Measurements from ENCODE around the gene ASTN2. TPM values are rescaled to one million over a fixed set of nuclear protein-coding genes. Genes with fewer than 3 reads are reported as not detected.

The ASTN2 gene
- polyA plus RNA-seq, 1 experiment: 6.6 TPM

GRCh38 chr9:117084221-117084620 lies 330.6 kb downstream of the ASTN2 start:
- H3K27me3 ChIP-seq (ENCODE audit: control insufficient read depth, insufficient read depth, low read length): no peaks in the 10 kb centered on the region
- ChIA-PET CTCF (no interaction called here), POLR2A (no interaction called here)
- no peak overlapping the region for H3K4me3 ChIP-seq (ENCODE audit: low read depth, low read length)
- no peak overlapping the region for H3K27ac ChIP-seq (ENCODE audit: low read depth, low read length)
- DNase-seq (ENCODE audit: low read depth, low spot score): no peak
- TF ChIP-seq, protein P1, sequence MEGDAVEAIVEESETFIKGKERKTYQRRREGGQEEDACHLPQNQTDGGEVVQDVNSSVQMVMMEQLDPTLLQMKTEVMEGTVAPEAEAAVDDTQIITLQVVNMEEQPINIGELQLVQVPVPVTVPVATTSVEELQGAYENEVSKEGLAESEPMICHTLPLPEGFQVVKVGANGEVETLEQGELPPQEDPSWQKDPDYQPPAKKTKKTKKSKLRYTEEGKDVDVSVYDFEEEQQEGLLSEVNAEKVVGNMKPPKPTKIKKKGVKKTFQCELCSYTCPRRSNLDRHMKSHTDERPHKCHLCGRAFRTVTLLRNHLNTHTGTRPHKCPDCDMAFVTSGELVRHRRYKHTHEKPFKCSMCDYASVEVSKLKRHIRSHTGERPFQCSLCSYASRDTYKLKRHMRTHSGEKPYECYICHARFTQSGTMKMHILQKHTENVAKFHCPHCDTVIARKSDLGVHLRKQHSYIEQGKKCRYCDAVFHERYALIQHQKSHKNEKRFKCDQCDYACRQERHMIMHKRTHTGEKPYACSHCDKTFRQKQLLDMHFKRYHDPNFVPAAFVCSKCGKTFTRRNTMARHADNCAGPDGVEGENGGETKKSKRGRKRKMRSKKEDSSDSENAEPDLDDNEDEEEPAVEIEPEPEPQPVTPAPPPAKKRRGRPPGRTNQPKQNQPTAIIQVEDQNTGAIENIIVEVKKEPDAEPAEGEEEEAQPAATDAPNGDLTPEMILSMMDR (IDR thresholded peaks at IDR 0.05; ENCODE audit: low read depth, low read length): no peak
- no peaks in the 10 kb centered on the region for H3K9me3 ChIP-seq (ENCODE audit: control insufficient read depth, insufficient read depth, low read length)

DNA sequence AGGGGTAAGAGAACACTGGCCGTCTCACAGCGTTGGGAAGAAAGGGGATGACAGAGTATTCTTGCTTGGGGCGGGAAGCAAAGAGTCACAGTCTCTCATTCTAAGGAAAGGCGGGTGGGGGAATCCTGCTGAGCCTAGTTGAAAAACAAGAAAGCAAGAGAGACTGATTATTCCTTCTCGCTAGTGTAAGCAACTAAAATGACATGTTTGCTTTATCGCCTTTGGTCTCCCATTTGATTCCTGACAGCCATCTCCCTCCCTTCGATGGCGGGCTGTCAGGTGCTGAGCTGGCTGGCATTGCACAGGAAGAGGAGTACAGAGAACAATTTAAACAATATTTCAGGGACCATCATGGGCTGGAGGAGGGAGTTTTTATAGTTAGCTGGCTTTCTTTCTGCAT lies 331.3 kb downstream of the ASTN2 start:
- H3K27ac ChIP-seq (ENCODE audit: low read depth, low read length): no peak overlapping the region
- no peak overlapping the region for H3K4me3 ChIP-seq (ENCODE audit: low read depth, low read length)
- POLR2A ChIA-PET: no interaction called here
- H3K27me3 ChIP-seq (ENCODE audit: control insufficient read depth, insufficient read depth, low read length): no peaks in the 10 kb centered on the region
- H3K9me3 ChIP-seq (ENCODE audit: control insufficient read depth, insufficient read depth, low read length): no peaks in the 10 kb centered on the region
- TF ChIP-seq, protein P1 (IDR thresholded peaks at IDR 0.05; ENCODE audit: low read depth, low read length): no peak
- CTCF ChIA-PET: no interaction called here
- DNase-seq (ENCODE audit: low read depth, low spot score): no peak

- TF ChIP-seq, protein P1 (IDR thresholded peaks at IDR 0.05; ENCODE audit: low read depth, low read length): no peak
- CTCF ChIA-PET: no interaction called here
- no peaks in the 10 kb centered on the region for H3K27me3 ChIP-seq (ENCODE audit: control insufficient read depth, insufficient read depth, low read length)
- H3K9me3 ChIP-seq (ENCODE audit: control insufficient read depth, insufficient read depth, low read length): no peaks in the 10 kb centered on the region
- DNase-seq (ENCODE audit: low read depth, low spot score): no peak
- POLR2A ChIA-PET: no interaction called here
- no peak overlapping the region for H3K27ac ChIP-seq (ENCODE audit: low read depth, low read length)
- no peak overlapping the region for H3K4me3 ChIP-seq (ENCODE audit: low read depth, low read length)
Measured at GRCh38 chr9:117081641-117082317, 333.1 kb downstream of the ASTN2 start.

DNA sequence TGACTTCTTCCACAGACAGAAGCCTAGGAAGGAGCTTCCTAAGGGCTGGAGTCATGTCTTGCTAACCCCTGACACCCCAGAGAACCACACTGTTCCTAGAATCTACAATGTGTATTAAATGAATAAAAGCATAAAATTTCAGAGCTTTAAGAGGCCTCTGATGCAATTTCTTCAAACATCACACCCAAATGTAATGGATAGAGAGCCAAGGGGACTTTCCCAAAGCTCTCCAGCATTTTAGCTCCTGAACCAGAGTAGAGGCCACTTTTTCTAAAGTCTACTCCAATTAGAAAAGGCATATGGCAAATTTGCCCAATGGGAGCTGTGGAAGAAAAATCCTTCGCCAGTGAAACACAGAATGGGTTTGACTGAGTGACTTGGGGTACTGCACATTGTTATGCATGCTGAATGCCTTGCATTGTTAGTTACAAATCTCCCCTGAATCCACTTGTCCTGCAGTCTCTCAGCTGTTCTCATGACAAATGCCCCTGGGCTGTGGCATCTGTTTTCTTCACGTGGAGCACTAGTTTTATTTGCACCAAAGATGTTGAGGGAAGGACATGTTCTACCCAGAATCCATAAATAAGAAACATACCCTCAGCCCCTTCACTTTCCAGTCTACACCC lies 334.0 kb downstream of the ASTN2 start:
- TF ChIP-seq, protein P1 (IDR thresholded peaks at IDR 0.05; ENCODE audit: low read depth, low read length): no peak
- Histone ChIP-seq H3K4me3 (ENCODE audit: low read depth, low read length) (no peak overlapping the region), H3K9me3 (ENCODE audit: control insufficient read depth, insufficient read depth, low read length) (no peaks in the 10 kb centered on the region), H3K27ac (ENCODE audit: low read depth, low read length) (no peak overlapping the region), H3K27me3 (ENCODE audit: control insufficient read depth, insufficient read depth, low read length) (no peaks in the 10 kb centered on the region)
- POLR2A ChIA-PET: no interaction called here
- CTCF ChIA-PET: no interaction called here
- DNase-seq (ENCODE audit: low read depth, low spot score): no peak

DNA sequence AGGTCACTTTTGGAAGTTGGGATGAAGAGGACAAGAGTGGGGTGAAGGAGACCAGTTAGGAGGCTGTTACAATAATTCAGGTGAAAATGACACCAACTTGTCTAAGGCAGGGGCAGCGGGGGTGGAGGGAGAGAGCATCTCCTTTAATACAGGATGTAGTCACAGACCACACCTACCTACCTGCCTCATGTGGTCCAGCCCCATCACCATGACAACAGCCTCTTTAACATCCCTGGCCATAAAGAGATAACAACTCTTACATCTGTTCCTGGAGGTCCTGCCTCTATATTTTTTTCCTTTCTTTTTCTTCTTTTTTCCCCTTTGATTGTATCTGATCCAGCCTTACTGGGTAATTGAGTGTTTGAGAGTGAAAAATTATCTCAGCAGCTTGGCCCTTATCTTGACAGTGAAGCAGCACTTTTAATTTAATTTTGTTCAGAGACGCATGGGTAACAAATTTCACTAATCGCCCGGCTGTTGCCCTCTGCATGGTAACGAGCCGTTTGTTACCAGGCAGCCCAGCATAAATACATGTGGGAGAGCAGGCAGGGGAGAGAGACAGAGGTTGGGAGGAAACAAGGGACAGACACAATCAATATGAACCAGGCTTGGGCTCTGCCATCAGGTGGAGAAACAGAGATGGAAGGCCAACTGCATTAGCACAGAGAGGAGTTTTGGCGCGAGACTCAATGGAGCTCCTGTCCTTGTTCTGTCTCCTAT lies 338.1 kb downstream of the ASTN2 start:
- H3K27ac ChIP-seq (ENCODE audit: low read depth, low read length): no peak overlapping the region

More for the DNA sequence above, 338.1 kb downstream of the ASTN2 start:
- ChIA-PET CTCF (no interaction called here), POLR2A (no interaction called here)
- H3K9me3 ChIP-seq (ENCODE audit: control insufficient read depth, insufficient read depth, low read length): no peaks in the 10 kb centered on the region; the same call in 1 of the 2 replicates
- DNase-seq (ENCODE audit: low read depth, low spot score): no peak
- TF ChIP-seq, protein P1 (IDR thresholded peaks at IDR 0.05; ENCODE audit: low read depth, low read length): no peak
- H3K4me3 ChIP-seq (ENCODE audit: low read depth, low read length): no peak overlapping the region
- no peaks in the 10 kb centered on the region for H3K27me3 ChIP-seq (ENCODE audit: control insufficient read depth, insufficient read depth, low read length)

Data from AG04450 (cell line).